Measurements from ENCODE around the gene S100A4. TPM values are rescaled to one million over a fixed set of nuclear protein-coding genes. Genes with fewer than 3 reads are reported as not detected.
"Not testable (repeated sequence)": the region's sequence is repeated elsewhere in the genome, so short reads cannot be mapped to it uniquely, and the experiment has no call there.

Gene S100A4
- polyA plus RNA-seq, 1 experiment: 797 TPM

DNA sequence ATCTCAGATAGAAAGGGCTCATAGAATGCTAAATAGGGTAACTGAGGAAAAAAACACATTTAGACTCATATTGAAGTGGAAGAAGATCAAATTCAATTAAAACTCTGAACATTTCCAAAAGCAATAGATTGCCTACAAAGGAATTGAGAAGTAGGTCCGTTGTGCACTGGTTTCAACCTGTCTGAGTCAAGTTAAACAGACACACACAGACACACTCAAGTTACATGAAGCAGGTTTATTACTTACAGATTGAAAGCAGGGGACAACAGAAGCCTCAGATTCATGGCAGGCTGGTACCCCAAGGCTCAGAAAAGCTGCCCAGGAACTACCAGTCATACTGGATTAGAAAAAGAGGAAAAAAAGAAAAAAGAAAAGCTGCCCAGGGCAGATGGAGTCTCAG, 40.7 kb upstream of the S100A4 start:
- TF ChIP-seq, protein P1, sequence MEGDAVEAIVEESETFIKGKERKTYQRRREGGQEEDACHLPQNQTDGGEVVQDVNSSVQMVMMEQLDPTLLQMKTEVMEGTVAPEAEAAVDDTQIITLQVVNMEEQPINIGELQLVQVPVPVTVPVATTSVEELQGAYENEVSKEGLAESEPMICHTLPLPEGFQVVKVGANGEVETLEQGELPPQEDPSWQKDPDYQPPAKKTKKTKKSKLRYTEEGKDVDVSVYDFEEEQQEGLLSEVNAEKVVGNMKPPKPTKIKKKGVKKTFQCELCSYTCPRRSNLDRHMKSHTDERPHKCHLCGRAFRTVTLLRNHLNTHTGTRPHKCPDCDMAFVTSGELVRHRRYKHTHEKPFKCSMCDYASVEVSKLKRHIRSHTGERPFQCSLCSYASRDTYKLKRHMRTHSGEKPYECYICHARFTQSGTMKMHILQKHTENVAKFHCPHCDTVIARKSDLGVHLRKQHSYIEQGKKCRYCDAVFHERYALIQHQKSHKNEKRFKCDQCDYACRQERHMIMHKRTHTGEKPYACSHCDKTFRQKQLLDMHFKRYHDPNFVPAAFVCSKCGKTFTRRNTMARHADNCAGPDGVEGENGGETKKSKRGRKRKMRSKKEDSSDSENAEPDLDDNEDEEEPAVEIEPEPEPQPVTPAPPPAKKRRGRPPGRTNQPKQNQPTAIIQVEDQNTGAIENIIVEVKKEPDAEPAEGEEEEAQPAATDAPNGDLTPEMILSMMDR (IDR thresholded peaks at IDR 0.05; ENCODE audit: insufficient read depth, low read depth, low read length): no peak
- CTCF ChIA-PET: interaction anchor here (1.1 to 1.7 kb wide), 2 partner anchors 14 to 76 kb away, joined by 3 to 8 read pairs; no protein-coding TSS in a partner anchor
- H3K27me3 ChIP-seq (ENCODE audit: control insufficient read depth, insufficient read depth, low read length): no peaks in the 10 kb centered on the region
- POLR2A ChIA-PET: no interaction called here
- no peak for DNase-seq (ENCODE audit: low read depth)
- H3K4me3 ChIP-seq (ENCODE audit: low read depth, low read length): no peak overlapping the region
- H3K36me3 ChIP-seq (ENCODE audit: control insufficient read depth, insufficient read depth, low read length): no peaks in the 10 kb centered on the region

DNA sequence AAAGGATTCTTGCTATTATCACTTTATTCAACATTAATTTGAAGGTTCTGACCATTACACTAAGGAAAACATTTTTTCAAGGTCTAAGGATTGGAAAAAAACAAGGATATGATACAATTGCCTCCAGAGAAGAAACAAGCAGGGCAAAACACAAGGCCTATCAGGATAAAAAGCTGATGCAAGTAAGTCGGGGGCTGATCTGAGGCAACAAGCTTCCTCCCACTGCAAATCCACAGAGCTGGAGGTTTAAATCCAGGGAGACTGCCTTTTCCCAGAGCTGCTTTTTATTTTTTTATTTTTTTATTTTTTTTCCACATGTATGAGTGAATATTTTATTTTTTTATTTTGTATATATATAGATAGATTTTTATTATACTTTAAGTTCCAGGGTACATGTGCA, 39.4 kb upstream of the S100A4 start:
- no peak overlapping the region for H3K4me3 ChIP-seq (ENCODE audit: low read depth, low read length)
- TF ChIP-seq, protein P1 (IDR thresholded peaks at IDR 0.05; ENCODE audit: insufficient read depth, low read depth, low read length): no peak
- DNase-seq (ENCODE audit: low read depth): no peak
- CTCF ChIA-PET: interaction anchor here (0.7 to 1.7 kb wide), 6 partner anchors 8 to 252 kb away, joined by 3 to 8 read pairs (median 4); partner anchors contain the start of gene S100A13
- no peaks in the 10 kb centered on the region for H3K36me3 ChIP-seq (ENCODE audit: control insufficient read depth, insufficient read depth, low read length)
- H3K27me3 ChIP-seq (ENCODE audit: control insufficient read depth, insufficient read depth, low read length): no peaks in the 10 kb centered on the region
- POLR2A ChIA-PET: no interaction called here

DNA sequence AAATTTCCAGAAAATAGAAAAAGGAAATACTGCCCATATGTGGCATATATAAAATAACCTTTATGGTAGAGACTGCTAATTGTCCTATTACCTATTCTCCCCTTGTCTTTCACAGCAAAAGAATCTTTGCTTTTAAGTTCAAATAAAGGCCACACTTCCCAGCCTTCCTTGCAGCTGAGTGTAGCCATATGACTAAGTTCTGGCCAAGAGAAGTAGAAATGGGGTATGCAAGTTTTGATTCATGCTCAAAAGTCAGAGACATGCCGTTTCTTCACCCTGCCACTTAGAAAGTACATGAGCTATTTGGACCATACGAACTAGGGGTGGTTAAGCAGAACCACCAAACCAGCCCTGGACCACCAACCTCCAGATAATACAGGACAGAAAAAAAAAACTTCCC, 38.4 kb upstream of the S100A4 start:
- Histone ChIP-seq H3K36me3 (ENCODE audit: control insufficient read depth, insufficient read depth, low read length) (no peaks in the 10 kb centered on the region), H3K4me3 (ENCODE audit: low read depth, low read length) (no peak overlapping the region), H3K27me3 (ENCODE audit: control insufficient read depth, insufficient read depth, low read length) (no peaks in the 10 kb centered on the region)
- no peak for DNase-seq (ENCODE audit: low read depth)
- CTCF ChIA-PET: interaction anchor here (0.6 to 1.0 kb wide), 3 partner anchors 9 to 34 kb away, joined by 3 to 4 read pairs (median 3); no protein-coding TSS in a partner anchor
- TF ChIP-seq, protein P1 (IDR thresholded peaks at IDR 0.05; ENCODE audit: insufficient read depth, low read depth, low read length): no peak
- POLR2A ChIA-PET: no interaction called here

DNA sequence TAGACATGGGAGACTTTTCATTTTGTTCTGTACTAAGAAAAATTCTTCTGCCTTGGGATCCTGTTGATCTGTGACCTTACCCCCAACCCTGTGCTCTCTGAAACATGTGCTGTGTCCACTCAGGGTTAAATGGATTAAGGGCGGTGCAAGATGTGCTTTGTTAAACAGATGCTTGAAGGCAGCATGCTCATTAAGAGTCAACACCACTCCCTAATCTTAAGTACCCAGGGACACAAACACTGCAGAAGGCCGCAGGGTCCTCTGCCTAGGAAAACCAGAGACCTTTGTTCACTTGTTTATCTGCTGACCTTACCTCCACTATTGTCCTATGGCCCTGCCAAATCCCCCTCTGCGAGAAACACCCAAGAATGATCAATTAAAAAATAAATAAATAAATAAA, 37.9 kb upstream of the S100A4 start:
- CTCF ChIA-PET: interaction anchor here (0.6 kb wide), 2 partner anchors 14 to 34 kb away, joined by 3 read pairs; no protein-coding TSS in a partner anchor
- H3K36me3 ChIP-seq (ENCODE audit: control insufficient read depth, insufficient read depth, low read length); H3K27me3 ChIP-seq (ENCODE audit: control insufficient read depth, insufficient read depth, low read length); DNase-seq (ENCODE audit: low read depth); H3K4me3 ChIP-seq (ENCODE audit: low read depth, low read length); POLR2A ChIA-PET: not testable (repeated sequence)

DNA sequence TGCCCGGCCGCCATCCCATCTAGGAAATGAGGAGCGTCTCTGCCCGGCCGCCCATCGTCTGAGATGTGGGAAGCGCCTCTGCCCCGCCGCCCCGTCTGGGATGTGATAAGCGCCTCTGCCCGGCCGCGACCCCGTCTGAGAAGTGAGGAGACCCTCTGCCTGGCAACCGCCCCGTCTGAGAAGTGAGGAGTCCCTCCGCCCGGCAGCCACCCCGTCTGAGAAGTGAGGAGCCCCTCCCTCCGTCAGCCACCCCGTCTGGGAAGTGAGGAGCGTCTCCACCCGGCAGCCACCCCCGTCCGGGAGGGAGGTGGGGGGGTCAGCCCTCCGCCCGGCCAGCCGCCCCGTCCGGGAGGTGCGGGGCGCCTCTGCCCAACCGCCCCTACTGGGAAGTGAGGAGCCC, 37.2 kb upstream of the S100A4 start:
- CTCF ChIA-PET; POLR2A ChIA-PET; H3K36me3 ChIP-seq (ENCODE audit: control insufficient read depth, insufficient read depth, low read length): not testable (repeated sequence)

GRCh38 chr1:153578936-153579335, 33.3 kb upstream of the S100A4 start:
- Histone ChIP-seq H3K27me3 (ENCODE audit: control insufficient read depth, insufficient read depth, low read length) (no peaks in the 10 kb centered on the region), H3K36me3 (ENCODE audit: control insufficient read depth, insufficient read depth, low read length) (no peaks in the 10 kb centered on the region), H3K4me3 (ENCODE audit: low read depth, low read length) (no peak overlapping the region)
- no peak for DNase-seq (ENCODE audit: low read depth)
- TF ChIP-seq, protein P1 (IDR thresholded peaks at IDR 0.05; ENCODE audit: insufficient read depth, low read depth, low read length): no peak
- ChIA-PET POLR2A (interaction anchor here (0.5 to 0.7 kb wide), 3 partner anchors 31 to 85 kb away, joined by 3 to 6 read pairs (median 3); partner anchors contain the start of gene S100A6), CTCF (interaction anchor here (0.9 to 4.2 kb wide), 6 partner anchors 9 to 84 kb away, joined by 3 to 26 read pairs (median 4); partner anchors contain the start of genes S100A13 and S100A14)

More for the DNA sequence above, 37.2 kb upstream of the S100A4 start:
- H3K27me3 ChIP-seq (ENCODE audit: control insufficient read depth, insufficient read depth, low read length); DNase-seq (ENCODE audit: low read depth); H3K4me3 ChIP-seq (ENCODE audit: low read depth, low read length): not testable (repeated sequence)
